ENCODE measurements around the gene GOLGA8Q. TPM values are rescaled to one million over a fixed set of nuclear protein-coding genes. Genes with fewer than 3 reads are reported as not detected.
A peak's percentile ranks its signal among the peaks of the same experiment; 100 is the strongest.
"Not testable (repeated sequence)": the region's sequence is repeated elsewhere in the genome, so short reads cannot be mapped to it uniquely, and the experiment has no call there.

Gene GOLGA8Q
- total RNA-seq = under 1 TPM; 0.20 to 0.29 TPM

DNA sequence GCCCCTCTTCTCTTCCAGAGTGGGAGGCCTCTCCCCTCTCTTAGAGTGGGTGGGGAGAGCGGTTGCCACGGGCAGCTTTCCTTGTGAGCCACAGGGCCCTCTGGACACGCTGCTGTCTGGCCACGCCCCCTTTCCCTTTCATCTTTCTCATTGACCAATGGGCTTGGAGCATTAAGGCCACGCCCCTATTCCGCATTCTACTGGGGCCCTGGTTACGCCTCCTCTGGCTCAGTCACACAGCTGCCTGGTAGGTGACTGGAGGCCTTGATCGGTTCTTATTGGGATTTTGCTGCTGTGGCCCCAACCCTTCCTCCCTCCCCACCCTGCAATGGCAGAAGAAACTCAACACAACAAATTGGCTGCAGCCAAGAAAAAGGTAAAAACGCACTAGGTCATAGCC, at the start of gene GOLGA8Q:
GOLGA8Q (plus strand) TSS at position 301 of the 400 bp plus-strand sequence; CDS start at position 329, 28 bp downstream.
- CTCF ChIA-PET; H3K27ac Mint-ChIP-seq; DNase-seq; H3K4me1 Mint-ChIP-seq (ENCODE audit: low read depth); H3K36me3 Mint-ChIP-seq (ENCODE audit: low read depth); H3K9me3 Mint-ChIP-seq; H3K4me3 Mint-ChIP-seq; intact Hi-C loops (cut with micrococcal nuclease); H3K27me3 Mint-ChIP-seq (ENCODE audit: low read depth): not testable (repeated sequence)

GRCh38 chr15:30502904-30503781, 48.7 kb upstream of the GOLGA8Q start:
- H3K36me3 Mint-ChIP-seq (ENCODE audit: low read depth); H3K27ac Mint-ChIP-seq; intact Hi-C loops (cut with micrococcal nuclease); H3K4me3 Mint-ChIP-seq; H3K27me3 Mint-ChIP-seq (ENCODE audit: low read depth); H3K9me3 Mint-ChIP-seq; DNase-seq; CTCF ChIA-PET; H3K4me1 Mint-ChIP-seq (ENCODE audit: low read depth): not testable (repeated sequence)

DNA sequence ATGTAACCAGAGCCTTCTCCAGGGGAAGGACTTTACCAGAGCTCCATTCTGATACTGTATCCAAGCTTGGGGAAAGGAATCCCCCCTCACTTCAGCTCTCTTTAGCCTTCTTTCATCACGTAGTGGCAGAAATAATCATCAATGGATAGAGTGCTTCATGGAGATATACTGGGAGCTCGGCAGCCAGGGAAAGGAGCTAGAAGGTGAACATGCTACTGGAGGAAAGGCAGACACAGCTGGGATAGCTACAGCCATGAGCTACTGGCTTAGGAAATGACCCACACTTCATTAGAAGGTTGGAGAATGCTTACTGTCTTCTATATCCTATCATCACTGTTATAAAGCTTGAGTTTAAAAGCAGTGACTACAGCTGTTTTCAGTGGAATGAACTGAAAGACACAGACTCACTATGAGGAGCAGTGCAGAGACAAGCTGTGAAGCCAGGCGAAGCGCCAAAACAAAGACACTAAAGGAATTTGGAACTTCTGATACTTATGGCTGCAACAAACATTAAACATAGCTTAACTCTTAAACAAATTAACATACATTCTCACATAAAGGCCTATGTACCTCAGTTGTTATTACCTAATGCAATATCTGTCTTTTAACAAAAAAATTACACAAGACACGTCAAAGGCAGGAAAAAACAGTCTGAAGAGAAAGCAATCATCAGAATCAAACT, 47.5 kb upstream of the GOLGA8Q start:
- H3K27ac Mint-ChIP-seq; H3K36me3 Mint-ChIP-seq (ENCODE audit: low read depth); DNase-seq; CTCF ChIA-PET; H3K4me1 Mint-ChIP-seq (ENCODE audit: low read depth); intact Hi-C loops (cut with micrococcal nuclease); H3K9me3 Mint-ChIP-seq; H3K4me3 Mint-ChIP-seq; H3K27me3 Mint-ChIP-seq (ENCODE audit: low read depth): not testable (repeated sequence)

DNA sequence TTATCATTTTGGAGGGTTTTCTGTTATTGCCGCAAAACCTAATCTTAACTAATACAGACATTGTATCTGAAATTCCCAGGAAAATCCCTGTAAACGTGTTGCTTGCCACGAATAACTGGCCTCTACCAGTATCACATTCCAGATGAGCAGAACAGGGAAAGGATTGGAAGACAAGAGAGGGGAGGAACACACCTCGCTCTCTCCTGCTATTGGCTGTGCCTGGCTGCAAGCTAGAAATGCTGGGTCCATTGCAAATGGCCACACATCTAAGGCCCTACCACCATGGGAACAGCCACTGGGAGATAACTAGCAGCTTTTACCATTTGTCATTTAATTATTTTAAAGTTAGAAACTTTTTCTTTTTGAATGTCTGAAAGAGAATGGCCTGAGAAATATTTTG, 37.3 kb upstream of the GOLGA8Q start:
- H3K4me3 Mint-ChIP-seq; H3K27ac Mint-ChIP-seq; H3K4me1 Mint-ChIP-seq (ENCODE audit: low read depth); H3K9me3 Mint-ChIP-seq; H3K36me3 Mint-ChIP-seq (ENCODE audit: low read depth); CTCF ChIA-PET; DNase-seq; H3K27me3 Mint-ChIP-seq (ENCODE audit: low read depth); intact Hi-C loops (cut with micrococcal nuclease): not testable (repeated sequence)

GRCh38 chr15:30523453-30524243, 28.2 kb upstream of the GOLGA8Q start:
- H3K4me1 Mint-ChIP-seq (ENCODE audit: low read depth); H3K36me3 Mint-ChIP-seq (ENCODE audit: low read depth); intact Hi-C loops (cut with micrococcal nuclease); CTCF ChIA-PET; H3K9me3 Mint-ChIP-seq; DNase-seq; H3K4me3 Mint-ChIP-seq; H3K27me3 Mint-ChIP-seq (ENCODE audit: low read depth); H3K27ac Mint-ChIP-seq: not testable (repeated sequence)

GRCh38 chr15:30525912-30526311, 25.9 kb upstream of the GOLGA8Q start:
- CTCF ChIA-PET; H3K27ac Mint-ChIP-seq; H3K27me3 Mint-ChIP-seq (ENCODE audit: low read depth); H3K9me3 Mint-ChIP-seq; intact Hi-C loops (cut with micrococcal nuclease); DNase-seq; H3K4me3 Mint-ChIP-seq; H3K4me1 Mint-ChIP-seq (ENCODE audit: low read depth); H3K36me3 Mint-ChIP-seq (ENCODE audit: low read depth): not testable (repeated sequence)

GRCh38 chr15:30529049-30529448, 22.8 kb upstream of the GOLGA8Q start:
- CTCF ChIA-PET; H3K9me3 Mint-ChIP-seq; DNase-seq; H3K36me3 Mint-ChIP-seq (ENCODE audit: low read depth); H3K27ac Mint-ChIP-seq; H3K4me3 Mint-ChIP-seq; intact Hi-C loops (cut with micrococcal nuclease); H3K4me1 Mint-ChIP-seq (ENCODE audit: low read depth); H3K27me3 Mint-ChIP-seq (ENCODE audit: low read depth): not testable (repeated sequence)

DNA sequence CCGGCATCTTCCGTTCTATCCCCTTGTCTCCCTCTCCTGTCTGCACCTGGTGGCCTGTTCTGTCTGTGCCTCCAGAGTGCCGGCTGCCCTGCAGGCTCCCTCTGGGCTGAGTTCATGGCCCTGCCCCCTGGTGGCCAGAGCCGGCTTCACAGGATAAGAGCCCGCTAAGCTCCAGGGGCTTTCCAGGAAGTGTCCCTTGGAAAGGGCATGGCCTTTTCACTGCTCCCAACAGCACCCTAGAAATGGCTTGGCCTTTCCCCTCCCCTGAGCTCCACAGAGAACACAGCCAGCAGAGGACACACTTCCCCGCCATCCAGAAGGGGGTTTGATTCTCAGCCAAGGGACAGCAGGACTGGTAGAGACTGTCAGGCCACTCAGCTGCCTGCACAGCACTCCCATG, 15.1 kb downstream of the GOLGA8Q start:
- intact Hi-C loops (cut with micrococcal nuclease); CTCF ChIA-PET: not testable (repeated sequence)

GRCh38 chr15:30573012-30573491, 21.2 kb downstream of the GOLGA8Q start:
- H3K27me3 Mint-ChIP-seq (ENCODE audit: low read depth); CTCF ChIA-PET; H3K4me3 Mint-ChIP-seq; H3K9me3 Mint-ChIP-seq; H3K4me1 Mint-ChIP-seq (ENCODE audit: low read depth); H3K36me3 Mint-ChIP-seq (ENCODE audit: low read depth); DNase-seq; intact Hi-C loops (cut with micrococcal nuclease); H3K27ac Mint-ChIP-seq: not testable (repeated sequence)

More for the DNA sequence above, 15.1 kb downstream of the GOLGA8Q start:
- H3K27me3 Mint-ChIP-seq (ENCODE audit: low read depth); H3K9me3 Mint-ChIP-seq; H3K27ac Mint-ChIP-seq; H3K4me1 Mint-ChIP-seq (ENCODE audit: low read depth); H3K4me3 Mint-ChIP-seq; H3K36me3 Mint-ChIP-seq (ENCODE audit: low read depth): not testable (repeated sequence)
- DNase-seq = peak; percentile 5

- CTCF ChIA-PET; H3K27ac Mint-ChIP-seq; H3K4me3 Mint-ChIP-seq; H3K4me1 Mint-ChIP-seq (ENCODE audit: low read depth); H3K36me3 Mint-ChIP-seq (ENCODE audit: low read depth); intact Hi-C loops (cut with micrococcal nuclease); DNase-seq; H3K27me3 Mint-ChIP-seq (ENCODE audit: low read depth); H3K9me3 Mint-ChIP-seq: not testable (repeated sequence)
These were observed 27.6 kb downstream of the GOLGA8Q start for GRCh38 chr15:30579394-30579970.

DNA sequence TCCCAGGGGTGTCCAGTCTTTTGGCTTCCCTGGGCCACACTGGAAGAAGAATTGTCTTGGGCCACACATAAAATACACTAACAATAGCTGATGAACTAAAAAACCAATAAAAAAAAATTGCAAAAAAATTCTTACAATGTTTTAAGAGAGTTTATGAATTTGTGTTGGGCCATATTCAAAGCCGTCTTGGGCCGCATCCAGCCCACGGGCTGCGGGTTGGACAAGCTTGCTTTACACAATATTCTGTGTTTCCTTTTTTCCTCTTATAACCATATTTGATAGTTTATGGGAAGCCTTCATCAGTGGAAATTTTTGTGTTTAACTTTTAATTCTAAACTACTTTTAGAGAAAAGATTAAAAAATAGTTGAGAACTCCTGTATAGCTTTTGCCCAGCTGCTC, 28.9 kb downstream of the GOLGA8Q start:
- H3K9me3 Mint-ChIP-seq; DNase-seq; H3K27ac Mint-ChIP-seq; H3K27me3 Mint-ChIP-seq (ENCODE audit: low read depth); H3K4me1 Mint-ChIP-seq (ENCODE audit: low read depth); CTCF ChIA-PET; H3K36me3 Mint-ChIP-seq (ENCODE audit: low read depth); intact Hi-C loops (cut with micrococcal nuclease); H3K4me3 Mint-ChIP-seq: not testable (repeated sequence)

DNA sequence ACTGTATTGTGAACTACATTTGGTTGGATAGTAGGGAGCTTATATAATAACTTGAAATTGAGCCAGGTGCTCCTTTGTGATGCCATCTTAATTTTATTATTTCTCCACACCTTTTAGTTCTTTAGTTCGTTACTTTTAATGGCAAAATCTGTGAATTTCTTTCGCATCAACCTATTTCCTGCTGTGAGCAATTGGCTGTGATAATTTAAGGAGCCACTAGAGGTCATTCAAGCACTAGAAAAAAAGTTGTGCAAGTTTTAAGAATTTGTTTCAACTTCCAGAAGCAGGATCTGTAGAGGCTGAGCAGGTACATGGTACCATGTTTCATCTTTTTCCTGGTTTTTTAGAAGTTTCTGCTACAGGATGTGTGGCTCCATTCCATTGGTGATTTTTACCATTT, 47.1 kb downstream of the GOLGA8Q start:
- H3K4me3 Mint-ChIP-seq; DNase-seq; intact Hi-C loops (cut with micrococcal nuclease); CTCF ChIA-PET; H3K9me3 Mint-ChIP-seq; H3K27ac Mint-ChIP-seq; H3K36me3 Mint-ChIP-seq (ENCODE audit: low read depth); H3K4me1 Mint-ChIP-seq (ENCODE audit: low read depth); H3K27me3 Mint-ChIP-seq (ENCODE audit: low read depth): not testable (repeated sequence)

Data from activated naive CD4-positive, alpha-beta T cell treated with anti-CD3 and anti-CD28 coated beads for 36 hours (primary cell).